SU-DHL-6 (cell line): ENCODE results near the gene KRT37.

Experiments used
- CTCF ChIP-seq: fragments of 200-600 bp; sonication (generic); IDR thresholded peaks from one replicate; pipeline ENCODE4 v1.5.1; 2017; ENCODE audit warnings: antibody characterized with exemption, mild to moderate bottlenecking, low read length, moderate library complexity; ENCODE audit not compliant: insufficient read depth, poor library complexity, severe bottlenecking
- EZH2phosphoT487 ChIP-seq: fragments of 200-600 bp; sonication (generic), shearing (Covaris generic); conservative IDR thresholded peaks from 2 replicates; pipeline ENCODE4 v1.6.1; 2018; ENCODE audit warnings: mild to moderate bottlenecking, antibody characterized with exemption, low read length, moderate library complexity, mixed read lengths

GRCh38 chr17:41428591-41429291, 4.4 kb upstream of the KRT37 start:
- TF ChIP-seq CTCF (no peak), EZH2phosphoT487 (no peak)
